ENCODE results near the gene DOCK3.

DOCK3 gene

DNA sequence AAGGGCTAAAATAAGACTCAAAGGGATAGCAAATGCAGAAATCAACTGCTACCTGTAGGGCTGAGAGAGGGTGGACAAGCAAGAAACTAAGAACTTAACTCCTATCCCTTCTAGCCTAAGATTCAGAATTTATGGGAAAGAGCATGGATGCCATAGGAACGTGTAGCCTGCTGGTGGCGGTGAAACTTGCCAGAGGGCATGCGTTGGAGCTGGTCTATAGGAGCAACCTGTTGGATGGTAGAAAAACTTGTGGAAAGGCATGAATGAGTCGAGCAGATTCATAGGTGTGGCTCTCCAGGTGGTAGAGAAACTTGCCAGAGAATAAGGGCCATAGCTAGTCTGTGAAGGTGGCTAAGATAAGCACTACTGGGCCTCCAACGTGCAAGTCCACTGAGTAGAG, 137.2 kb downstream of the DOCK3 start:
- H3K9me2 ChIP-seq (replicated peaks; ENCODE audit: control insufficient read depth, low read length), result no peaks in the 10 kb centered on the region
- TF ChIP-seq, protein P1, sequence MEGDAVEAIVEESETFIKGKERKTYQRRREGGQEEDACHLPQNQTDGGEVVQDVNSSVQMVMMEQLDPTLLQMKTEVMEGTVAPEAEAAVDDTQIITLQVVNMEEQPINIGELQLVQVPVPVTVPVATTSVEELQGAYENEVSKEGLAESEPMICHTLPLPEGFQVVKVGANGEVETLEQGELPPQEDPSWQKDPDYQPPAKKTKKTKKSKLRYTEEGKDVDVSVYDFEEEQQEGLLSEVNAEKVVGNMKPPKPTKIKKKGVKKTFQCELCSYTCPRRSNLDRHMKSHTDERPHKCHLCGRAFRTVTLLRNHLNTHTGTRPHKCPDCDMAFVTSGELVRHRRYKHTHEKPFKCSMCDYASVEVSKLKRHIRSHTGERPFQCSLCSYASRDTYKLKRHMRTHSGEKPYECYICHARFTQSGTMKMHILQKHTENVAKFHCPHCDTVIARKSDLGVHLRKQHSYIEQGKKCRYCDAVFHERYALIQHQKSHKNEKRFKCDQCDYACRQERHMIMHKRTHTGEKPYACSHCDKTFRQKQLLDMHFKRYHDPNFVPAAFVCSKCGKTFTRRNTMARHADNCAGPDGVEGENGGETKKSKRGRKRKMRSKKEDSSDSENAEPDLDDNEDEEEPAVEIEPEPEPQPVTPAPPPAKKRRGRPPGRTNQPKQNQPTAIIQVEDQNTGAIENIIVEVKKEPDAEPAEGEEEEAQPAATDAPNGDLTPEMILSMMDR (IDR thresholded peaks at IDR 0.05; ENCODE audit: low read depth, low read length, poor library complexity, severe bottlenecking), result no peak
- TF ChIP-seq EZH2phosphoT487 (IDR thresholded peaks at IDR 0.05; ENCODE audit: borderline replicate concordance, low read length), result no peak

DNA sequence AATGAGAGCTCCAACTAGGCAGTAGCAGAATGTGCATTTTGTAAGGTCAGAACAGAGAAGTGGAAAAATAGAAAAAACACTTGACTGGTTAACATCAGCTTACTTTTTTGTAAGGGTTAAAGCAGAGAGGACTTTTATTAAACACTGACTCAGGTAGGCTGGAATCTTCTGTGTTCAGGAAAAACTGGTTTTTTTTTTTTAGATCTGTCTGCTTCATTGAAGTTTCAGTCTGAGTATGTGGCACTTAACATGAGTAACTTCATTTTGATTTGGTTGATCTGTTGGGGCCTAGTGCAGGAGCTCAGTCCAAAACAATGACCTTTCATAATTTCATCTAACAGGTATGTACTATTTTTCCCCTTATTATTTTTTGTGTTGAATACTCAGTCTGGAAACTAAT, 141.1 kb downstream of the DOCK3 start:
- H4K20me1 ChIP-seq (ENCODE audit: control insufficient read depth, insufficient read depth, low read depth, low read length), result no peaks in the 10 kb centered on the region
- no peak for TF ChIP-seq EZH2phosphoT487 (IDR thresholded peaks at IDR 0.05; ENCODE audit: borderline replicate concordance, low read length)
- TF ChIP-seq, protein P1 (IDR thresholded peaks at IDR 0.05; ENCODE audit: low read depth, low read length, poor library complexity, severe bottlenecking), result no peak
- no peaks in the 10 kb centered on the region for H3K79me2 ChIP-seq (ENCODE audit: control insufficient read depth, low read length)
- no peak overlapping the region for H3K27ac ChIP-seq (ENCODE audit: low read depth, low read length)
- no peaks in the 10 kb centered on the region for H3F3A ChIP-seq (ENCODE audit: control insufficient read depth, insufficient read depth)
- H3K27me3 ChIP-seq (ENCODE audit: control insufficient read depth, low read length), result no peaks in the 10 kb centered on the region
- H3K4me1 ChIP-seq (ENCODE audit: control insufficient read depth, low read length), result no peaks in the 10 kb centered on the region
- H3K4me2 ChIP-seq (ENCODE audit: low read length), result no peak overlapping the region
- H3K9me3 ChIP-seq (ENCODE audit: control insufficient read depth, insufficient read depth, low read length), result no peaks in the 10 kb centered on the region
- no peaks in the 10 kb centered on the region for H3K9me2 ChIP-seq (replicated peaks; ENCODE audit: control insufficient read depth, low read length)
- no peaks in the 10 kb centered on the region for H3K36me3 ChIP-seq (ENCODE audit: control insufficient read depth, low read length)
- no peak overlapping the region for H3K4me3 ChIP-seq (ENCODE audit: low read length)

More for the DNA sequence above, 137.2 kb downstream of the DOCK3 start:
- no peaks in the 10 kb centered on the region for H3F3A ChIP-seq (ENCODE audit: control insufficient read depth, insufficient read depth)
- H4K20me1 ChIP-seq (ENCODE audit: control insufficient read depth, insufficient read depth, low read depth, low read length), result no peaks in the 10 kb centered on the region
- H3K4me3 ChIP-seq (ENCODE audit: low read length), result no peak overlapping the region
- H3K36me3 ChIP-seq (ENCODE audit: control insufficient read depth, low read length), result no peaks in the 10 kb centered on the region
- 0 out of 2 replicates have a peak, but pooled peaks cover 2% of the 10 kb centered on the region for H3K27me3 ChIP-seq (ENCODE audit: control insufficient read depth, low read length)
- no peaks in the 10 kb centered on the region for H3K79me2 ChIP-seq (ENCODE audit: control insufficient read depth, low read length)
- H3K4me2 ChIP-seq (ENCODE audit: low read length), result no peak overlapping the region
- no peaks in the 10 kb centered on the region for H3K9me3 ChIP-seq (ENCODE audit: control insufficient read depth, insufficient read depth, low read length)
- H3K4me1 ChIP-seq (ENCODE audit: control insufficient read depth, low read length), result no peaks in the 10 kb centered on the region
- H3K27ac ChIP-seq (ENCODE audit: low read depth, low read length), result no peak overlapping the region

DNA sequence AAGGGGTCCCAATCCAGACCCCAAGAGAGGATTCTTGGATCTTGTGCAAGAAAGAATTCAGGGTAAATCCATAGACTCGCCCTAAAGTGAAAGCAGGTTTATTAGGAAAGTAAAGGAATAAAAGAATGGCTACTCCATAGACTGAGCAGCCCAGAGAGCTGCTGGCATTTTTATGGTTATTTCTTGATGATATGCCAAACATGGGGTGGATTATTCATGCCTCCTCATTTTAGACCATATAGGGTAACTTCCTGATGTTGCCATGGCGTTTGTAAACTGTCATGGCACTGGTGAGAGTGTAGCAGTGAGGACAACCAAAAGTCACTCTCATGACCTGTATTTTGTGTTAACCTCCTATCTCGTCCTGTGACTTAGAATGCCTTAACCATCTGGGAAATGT, 142.2 kb downstream of the DOCK3 start:
- Histone ChIP-seq H4K20me1 (ENCODE audit: control insufficient read depth, insufficient read depth, low read depth, low read length) (no peaks in the 10 kb centered on the region), H3K9me2 (replicated peaks; ENCODE audit: control insufficient read depth, low read length) (no peaks in the 10 kb centered on the region), H3K4me3 (ENCODE audit: low read length) (no peak overlapping the region), H3K4me2 (ENCODE audit: low read length) (no peak overlapping the region), H3K9me3 (ENCODE audit: control insufficient read depth, insufficient read depth, low read length) (no peaks in the 10 kb centered on the region), H3K4me1 (ENCODE audit: control insufficient read depth, low read length) (no peaks in the 10 kb centered on the region), H3K27me3 (ENCODE audit: control insufficient read depth, low read length) (no peaks in the 10 kb centered on the region), H3K36me3 (ENCODE audit: control insufficient read depth, low read length) (no peaks in the 10 kb centered on the region), H3K79me2 (ENCODE audit: control insufficient read depth, low read length) (no peaks in the 10 kb centered on the region), H3K27ac (ENCODE audit: low read depth, low read length) (no peak overlapping the region), H3F3A (ENCODE audit: control insufficient read depth, insufficient read depth) (no peaks in the 10 kb centered on the region)
- no peak for TF ChIP-seq EZH2phosphoT487 (IDR thresholded peaks at IDR 0.05; ENCODE audit: borderline replicate concordance, low read length)
- TF ChIP-seq, protein P1 (IDR thresholded peaks at IDR 0.05; ENCODE audit: low read depth, low read length, poor library complexity, severe bottlenecking), result no peak

Measured in DOHH2 (cell line).